Measurements from ENCODE around the gene ZDHHC12.

The ZDHHC12 gene

GRCh38 chr9:128729766-128730517 is 6.0 kb upstream of the ZDHHC12 start:
- DNase-seq: peak; percentile 7

- DNase-seq: peak; percentile 50
These were observed 5.4 kb upstream of the ZDHHC12 start for GRCh38 chr9:128729302-128729701.

- DNase-seq: no peak
These were observed 4.4 kb upstream of the ZDHHC12 start for GRCh38 chr9:128728298-128728697.

GRCh38 chr9:128727640-128728248 is 3.8 kb upstream of the ZDHHC12 start:
- DNase-seq: no peak

- peak; percentile 90 for DNase-seq
These were observed 851 bp upstream of the ZDHHC12 start for GRCh38 chr9:128724744-128725211.

- no peak for DNase-seq
These were observed 518 bp downstream of the ZDHHC12 start for GRCh38 chr9:128723352-128723865.

GRCh38 chr9:128722380-128723351 is 1.3 kb downstream of the ZDHHC12 start:
- DNase-seq: no peak

GRCh38 chr9:128721487-128722010 is 2.4 kb downstream of the ZDHHC12 start:
- no peak for DNase-seq

GRCh38 chr9:128720841-128721486 is 3.0 kb downstream of the ZDHHC12 start:
- no peak for DNase-seq

GRCh38 chr9:128719919-128720605 is 3.9 kb downstream of the ZDHHC12 start:
- no peak for DNase-seq

- no peak for DNase-seq
These were observed 5.5 kb downstream of the ZDHHC12 start for GRCh38 chr9:128718475-128718874.

GRCh38 chr9:128718047-128718446 is 5.9 kb downstream of the ZDHHC12 start:
- DNase-seq: no peak

- no peak for DNase-seq
These were observed 7.2 kb downstream of the ZDHHC12 start for GRCh38 chr9:128716581-128717254.

GRCh38 chr9:128715436-128715750 is 8.5 kb downstream of the ZDHHC12 start:
- DNase-seq: no peak

- no peak for DNase-seq
These were observed 9.1 kb downstream of the ZDHHC12 start for GRCh38 chr9:128714586-128715435.

GRCh38 chr9:128713941-128714573 is 9.9 kb downstream of the ZDHHC12 start:
- DNase-seq: no peak

- DNase-seq: no peak
These were observed 10.5 kb downstream of the ZDHHC12 start for GRCh38 chr9:128713411-128713780.

GRCh38 chr9:128712451-128713410 is 11.2 kb downstream of the ZDHHC12 start:
- no peak for DNase-seq

GRCh38 chr9:128707446-128707845 is 16.5 kb downstream of the ZDHHC12 start:
- DNase-seq: no peak
